Medulla oblongata (tissue), 1 donor: ENCODE data around the gene TBX21.

Source experiments
- DNase-seq: peaks from one replicate; pipeline ENCODE4 v3.0.0-alpha.2; 2015; ENCODE audit errors: extremely low spot score

Gene TBX21

GRCh38 chr17:47733047-47733673 lies at the start of gene TBX21:
TSS of gene TBX21 (plus strand) at chr17:47733236. CDS start at chr17:47733455, 219 bp downstream.
- DNase-seq: peak; percentile 15

- no peak for DNase-seq
Measured at GRCh38 chr17:47684025-47684424, 49.0 kb upstream of the TBX21 start.

- DNase-seq: no peak
Measured at GRCh38 chr17:47684535-47685193, 48.4 kb upstream of the TBX21 start.

- no peak for DNase-seq
Measured at GRCh38 chr17:47685556-47686275, 47.3 kb upstream of the TBX21 start.

- no peak for DNase-seq
Measured at GRCh38 chr17:47686276-47686635, 46.8 kb upstream of the TBX21 start.

- DNase-seq: no peak
Measured at GRCh38 chr17:47686664-47687327, 46.2 kb upstream of the TBX21 start.

- DNase-seq: no peak
Measured at GRCh38 chr17:47687328-47687690, 45.7 kb upstream of the TBX21 start.

- DNase-seq: peak; percentile 53
Measured at GRCh38 chr17:47687748-47688147, 45.3 kb upstream of the TBX21 start.

- no peak for DNase-seq
Measured at GRCh38 chr17:47690121-47690520, 42.9 kb upstream of the TBX21 start.

GRCh38 chr17:47692137-47692894 lies 40.7 kb upstream of the TBX21 start:
- no peak for DNase-seq

GRCh38 chr17:47692895-47693730 lies 39.9 kb upstream of the TBX21 start:
- peak; percentile 5 for DNase-seq

- DNase-seq: peak; percentile 32
Measured at GRCh38 chr17:47693731-47694580, 39.1 kb upstream of the TBX21 start, which contains the start of gene TBKBP1. TSS of gene TBKBP1 (plus strand) at chr17:47694161. CDS start at chr17:47696113, 1,952 bp downstream.

GRCh38 chr17:47694581-47695428 lies 38.2 kb upstream of the TBX21 start:
- DNase-seq: peak; percentile 20

GRCh38 chr17:47695429-47696376 lies 37.3 kb upstream of the TBX21 start:
- peak; percentile 7 for DNase-seq

GRCh38 chr17:47696717-47697642 lies 36.1 kb upstream of the TBX21 start:
- DNase-seq: no peak

GRCh38 chr17:47697906-47698711 lies 34.9 kb upstream of the TBX21 start:
- no peak for DNase-seq
